IMR-90 (cell line): Measurements from ENCODE around the gene ENHO. TPM values are rescaled to one million over a fixed set of nuclear protein-coding genes. Genes with fewer than 3 reads are reported as not detected.

Experiments used
- ATAC-seq: fragments of 200-7000 bp; cut with Tn5 transposase; 2 replicates; pipeline ENCODE4 v1.9.1; 2020; ENCODE audit warnings: low read depth, mild to moderate bottlenecking, moderate library complexity
- BruUV-seq: library from RNA; stranded (reverse); fragments of 400-500 nt; replicated peaks from 2 replicates; lab custom pipeline; 2021; lab: Mats Ljungman, UMichigan
- CTCF ChIA-PET: fragments of 300-600 bp; formaldehyde crosslinking; extraction: SDS; loops from one replicate; lab custom pipeline; 2021; ENCODE audit warnings: antibody characterized with exemption; lab: Yijun Ruan, JAX
- POLR2A ChIA-PET: fragments of 300-600 bp; sonication (Branson Sonifier 250); formaldehyde crosslinking; loops from one replicate; lab custom pipeline; 2022; ENCODE audit warnings: antibody characterized with exemption; ENCODE audit not compliant: unreplicated experiment; lab: Charles Lee
- DNase-seq: peaks from one replicate; pipeline ENCODE4 v3.0.0; 2013
- H2AFZ ChIP-seq: replicated peaks from 2 replicates; pipeline ENCODE3; 2013; ENCODE audit warnings: low read length, mild to moderate bottlenecking; ENCODE audit not compliant: poor library complexity
- H2AK5ac ChIP-seq: 2 replicates; pipeline ENCODE4 v1.6.1; 2013; ENCODE audit warnings: low read depth, low read length, inconsistent platforms
- H2AK9ac ChIP-seq: replicated peaks from 2 replicates; pipeline ENCODE3; 2013; ENCODE audit warnings: mild to moderate bottlenecking, low read depth, low read length, moderate library complexity; ENCODE audit not compliant: poor library complexity
- H2BK120ac ChIP-seq: 2 replicates; pipeline ENCODE4 v1.6.1; 2013; ENCODE audit warnings: low read depth, low read length, inconsistent platforms
- H2BK15ac ChIP-seq: 3 replicates; pipeline ENCODE4 v1.6.1; 2013; ENCODE audit warnings: low read depth, low read length, inconsistent platforms
- H2BK20ac ChIP-seq: 2 replicates; pipeline ENCODE4 v1.6.1; 2013; ENCODE audit warnings: low read depth, mild to moderate bottlenecking, inconsistent platforms, low read length, moderate library complexity
- H2BK5ac ChIP-seq: 2 replicates; pipeline ENCODE4 v1.6.1; 2013; ENCODE audit warnings: mild to moderate bottlenecking, low read depth, low read length, inconsistent platforms; ENCODE audit not compliant: poor library complexity, severe bottlenecking
- H3K14ac ChIP-seq: replicated peaks from 2 replicates; pipeline ENCODE4 v1.6.1; 2013; ENCODE audit warnings: low read depth, low read length, inconsistent platforms
- H3K18ac ChIP-seq: 2 replicates; pipeline ENCODE4 v1.6.1; 2013; ENCODE audit warnings: low read depth, low read length, control low read depth
- H3K23ac ChIP-seq: 2 replicates; pipeline ENCODE4 v1.6.1; 2013; ENCODE audit warnings: low read depth, low read length, inconsistent platforms
- H3K27ac ChIP-seq: 2 replicates; pipeline ENCODE4 v1.5.1; 2013; ENCODE audit warnings: mild to moderate bottlenecking, control low read depth, low read length; ENCODE audit not compliant: insufficient read depth
- H3K27me3 ChIP-seq: 2 replicates; pipeline ENCODE4 v1.6.1; 2013; ENCODE audit warnings: low read length; ENCODE audit not compliant: control insufficient read depth, insufficient read depth
- H3K36me3 ChIP-seq: 2 replicates; pipeline ENCODE4 v1.6.1; 2013; ENCODE audit warnings: low read length, mixed read lengths; ENCODE audit not compliant: control insufficient read depth, insufficient read depth
- H3K4ac ChIP-seq: 2 replicates; pipeline ENCODE4 v1.6.1; 2013; ENCODE audit warnings: low read depth, low read length, inconsistent platforms
- H3K4me1 ChIP-seq: 2 replicates; pipeline ENCODE4 v1.6.1; 2013; ENCODE audit warnings: low read length, mixed read lengths; ENCODE audit not compliant: control insufficient read depth, insufficient read depth
- H3K4me2 ChIP-seq: 2 replicates; pipeline ENCODE4 v1.6.1; 2013; ENCODE audit warnings: low read depth, mild to moderate bottlenecking, control low read depth, low read length, moderate library complexity
- H3K4me3 ChIP-seq: 2 replicates; pipeline ENCODE4 v1.5.1; 2013; ENCODE audit warnings: low read depth, mild to moderate bottlenecking, control low read depth, low read length, moderate library complexity; ENCODE audit not compliant: insufficient read depth
- H3K56ac ChIP-seq: 2 replicates; pipeline ENCODE4 v1.6.1; 2013; ENCODE audit warnings: low read length, inconsistent platforms; ENCODE audit not compliant: insufficient read depth; ENCODE audit errors: extremely low read depth
- H3K79me1 ChIP-seq, 2 experiments: 2 replicates each; pipeline ENCODE4 v1.6.1; 2013; ENCODE audit warnings: low read length in 2 of 2, inconsistent platforms in 1 of 2, low read depth in 1 of 2
- H3K9ac ChIP-seq: 2 replicates; pipeline ENCODE4 v1.6.1; 2013; ENCODE audit warnings: low read depth, low read length, control low read depth
- H3K9me1 ChIP-seq: 2 replicates; pipeline ENCODE4 v1.6.1; 2013; ENCODE audit warnings: low read length, inconsistent platforms; ENCODE audit not compliant: insufficient read depth
- H3K9me3 ChIP-seq: 2 replicates; pipeline ENCODE4 v1.6.1; 2013; ENCODE audit warnings: low read length; ENCODE audit not compliant: control insufficient read depth, insufficient read depth
- H4K20me1 ChIP-seq: 2 replicates; pipeline ENCODE4 v1.6.1; 2013; ENCODE audit warnings: low read length, inconsistent platforms; ENCODE audit not compliant: insufficient read depth
- H4K5ac ChIP-seq: 2 replicates; pipeline ENCODE4 v1.6.1; 2013; ENCODE audit warnings: mild to moderate bottlenecking, low read depth, low read length, control low read depth
- H4K8ac ChIP-seq, 2 experiments: 2 replicates each; pipeline ENCODE4 v1.6.1; 2013; ENCODE audit warnings: low read depth in 2 of 2, low read length in 2 of 2, control low read depth in 1 of 2, inconsistent platforms in 1 of 2
- H4K91ac ChIP-seq: 2 replicates; pipeline ENCODE4 v1.6.1; 2013; ENCODE audit warnings: low read depth, low read length, inconsistent platforms; ENCODE audit not compliant: insufficient read depth
- BHLHE40 ChIP-seq: fragments of 150-350 bp; IDR thresholded peaks from 2 replicates; pipeline ENCODE4 v1.6.1; 2016; ENCODE audit warnings: mild to moderate bottlenecking, low read depth, low read length
- CEBPB ChIP-seq: IDR thresholded peaks from 2 replicates; pipeline ENCODE4 v1.6.1; 2012; ENCODE audit warnings: low read depth, low read length, improper control_type of control experiment
- CHD1 ChIP-seq: IDR thresholded peaks from 2 replicates; pipeline ENCODE4 v1.6.1; 2012; ENCODE audit warnings: low read depth, low read length, improper control_type of control experiment
- CTCF ChIP-seq: conservative IDR thresholded peaks from 2 replicates; pipeline ENCODE4 v1.5.1; 2012; ENCODE audit warnings: mild to moderate bottlenecking, low read depth, low read length, improper control_type of control experiment
- ELK1 ChIP-seq: fragments of 150-350 bp; IDR thresholded peaks from 2 replicates; pipeline ENCODE4 v1.6.1; 2016; ENCODE audit warnings: low read depth, mild to moderate bottlenecking, low read length, moderate library complexity, borderline replicate concordance
- FOS ChIP-seq: fragments of 150-350 bp; IDR thresholded peaks from 2 replicates; pipeline ENCODE4 v1.6.1; 2016; ENCODE audit warnings: low read depth, low read length
- MAFK ChIP-seq: IDR thresholded peaks from 2 replicates; pipeline ENCODE4 v1.6.1; 2012; ENCODE audit warnings: low read depth, low read length, improper control_type of control experiment
- MAZ ChIP-seq: IDR thresholded peaks from 2 replicates; pipeline ENCODE4 v1.6.1; 2012; ENCODE audit warnings: low read depth, mild to moderate bottlenecking, low read length, improper control_type of control experiment, moderate library complexity, borderline replicate concordance
- MXI1 ChIP-seq: IDR thresholded peaks from 2 replicates; pipeline ENCODE4 v1.6.1; 2012; ENCODE audit warnings: low read depth, mild to moderate bottlenecking, low read length, moderate library complexity, borderline replicate concordance
- NFE2L2 ChIP-seq: fragments of 150-350 bp; IDR thresholded peaks from 2 replicates; pipeline ENCODE4 v1.6.1; 2016; ENCODE audit warnings: low read depth, mild to moderate bottlenecking, low read length
- POLR2A ChIP-seq: IDR thresholded peaks from 2 replicates; pipeline ENCODE4 v1.6.1; 2012; ENCODE audit warnings: mild to moderate bottlenecking, low read depth, low read length
- RAD21 ChIP-seq: IDR thresholded peaks from 2 replicates; pipeline ENCODE4 v1.6.1; 2012; ENCODE audit warnings: low read length, improper control_type of control experiment
- RCOR1 ChIP-seq: IDR thresholded peaks from 2 replicates; pipeline ENCODE4 v1.6.1; 2012; ENCODE audit warnings: mild to moderate bottlenecking, low read length, improper control_type of control experiment; ENCODE audit not compliant: insufficient replicate concordance
- RFX5 ChIP-seq: IDR thresholded peaks from 2 replicates; pipeline ENCODE4 v1.8.0; 2012; ENCODE audit warnings: low read depth, mild to moderate bottlenecking, low read length, moderate library complexity
- SMC3 ChIP-seq: fragments of 150-350 bp; IDR thresholded peaks from 2 replicates; pipeline ENCODE4 v1.6.1; 2016; ENCODE audit warnings: low read depth, mild to moderate bottlenecking, antibody characterized with exemption, low read length, moderate library complexity
- WGBS, 2 experiments: methylation state at CpG; one replicate each; pipeline versions ENCODE4 v1.1.5 to v1.1.7; 2013; ENCODE audit warnings: missing lambda C conversion rate in 2 of 2; ENCODE audit not compliant: insufficient read length in 1 of 2; ENCODE audit errors: extremely low coverage in 2 of 2; 5-methylcytosine and 5-hydroxymethylcytosine counted together
- dilution Hi-C: fragments of 300-500 bp; cut with HindIII; formaldehyde crosslinking; loops from one replicate; pipeline ENCODE4 v1.14.3; 2018; ENCODE audit warnings: low sequenced_read_pairs; ENCODE audit not compliant: unreplicated experiment
- in situ Hi-C: fragments of 300-500 bp; cut with MboI; formaldehyde crosslinking; loops from 3 replicates; pipeline ENCODE4 v1.14.3; 2019; ENCODE audit warnings: low sequenced_read_pairs, inconsistent platforms, mixed read lengths
- intact Hi-C: fragments of 100-400 bp; cut with micrococcal nuclease; formaldehyde crosslinking; loops from 2 replicates; pipeline ENCODE4 v1.10.0; 2022
- polyA plus RNA-seq, 3 experiments: library from polyadenylated mRNA; depleted of rRNA; stranded (reverse); fragments of >200 nt; gene quantifications; 2 replicates each; pipeline ENCODE4 v1.2.3, GENCODE V29; 2012; ENCODE audit warnings: low replicate concordance in 1 of 3
- total RNA-seq: library from RNA; depleted of rRNA; stranded (reverse); fragments of >200 nt; gene quantifications from 2 replicates; pipeline ENCODE4 v1.2.3, GENCODE V29; 2012
- TF ChIP-seq, protein P1 (sequence below): fragments of 150-350 bp; IDR thresholded peaks from 2 replicates; pipeline ENCODE4 v1.6.1; 2017; ENCODE audit warnings: mild to moderate bottlenecking, antibody characterized with exemption, low read length, low read depth

ENHO gene
- total and polyA plus RNA-seq, 2 of the 4 experiments (the other 2 are of a cell fraction), result not detected

- no peak overlapping the region for H4K91ac ChIP-seq
- H3K9ac ChIP-seq, result no peak overlapping the region
- H3K27ac ChIP-seq, result no peak overlapping the region
- DNase-seq (no peak), ATAC-seq (no peak)
- H4K5ac ChIP-seq, result no peak overlapping the region
- H2BK5ac ChIP-seq, result no peak overlapping the region
- no peak overlapping the region for H4K8ac ChIP-seq
- no CpG with 5 or more reads among the region's 12 CpGs for WGBS, 2 experiments
- no peaks in the 10 kb centered on the region for H3K36me3 ChIP-seq
- H2AK9ac ChIP-seq, result no peak overlapping the region
- H2BK15ac ChIP-seq, result no peak overlapping the region
- no peaks in the 10 kb centered on the region for H4K20me1 ChIP-seq
- H3K79me1 ChIP-seq, result no peaks in the 10 kb centered on the region
- H3K14ac ChIP-seq, result no peak overlapping the region
- TF ChIP-seq NFE2L2, result no peak
- TF ChIP-seq MXI1, result no peak
- no peak for TF ChIP-seq FOS
- TF ChIP-seq CTCF, result no peak
- TF ChIP-seq RFX5, result no peak
- TF ChIP-seq, protein P1, sequence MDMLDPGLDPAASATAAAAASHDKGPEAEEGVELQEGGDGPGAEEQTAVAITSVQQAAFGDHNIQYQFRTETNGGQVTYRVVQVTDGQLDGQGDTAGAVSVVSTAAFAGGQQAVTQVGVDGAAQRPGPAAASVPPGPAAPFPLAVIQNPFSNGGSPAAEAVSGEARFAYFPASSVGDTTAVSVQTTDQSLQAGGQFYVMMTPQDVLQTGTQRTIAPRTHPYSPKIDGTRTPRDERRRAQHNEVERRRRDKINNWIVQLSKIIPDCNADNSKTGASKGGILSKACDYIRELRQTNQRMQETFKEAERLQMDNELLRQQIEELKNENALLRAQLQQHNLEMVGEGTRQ, result no peak
- no peak for TF ChIP-seq ELK1
- TF ChIP-seq RCOR1, result no peak
- TF ChIP-seq SMC3, result no peak
- TF ChIP-seq POLR2A, result no peak
- TF ChIP-seq CEBPB, result no peak
- TF ChIP-seq BHLHE40, result no peak
- no peak for TF ChIP-seq RAD21
- no peak for TF ChIP-seq MAZ
- TF ChIP-seq MAFK, result no peak
- TF ChIP-seq CHD1, result no peak
- intact Hi-C loops (no loop called here), dilution Hi-C loops (no loop called here), in situ Hi-C loops (no loop called here)
- ChIA-PET CTCF (no interaction called here), POLR2A (no interaction called here)
- peak overlapping the region; percentile 43 for H2AFZ ChIP-seq
- H3K4me2 ChIP-seq, result no peak overlapping the region
- no peak overlapping the region for H3K18ac ChIP-seq
- H3K56ac ChIP-seq, result no peak overlapping the region
- no peak overlapping the region for H2BK20ac ChIP-seq
- no peak overlapping the region for H2BK120ac ChIP-seq
- 0 out of 2 replicates have a peak, but pooled peaks cover 3% of the 10 kb centered on the region for H3K9me1 ChIP-seq
- H3K4me3 ChIP-seq, result no peak overlapping the region
- H3K4ac ChIP-seq, result no peak overlapping the region
- no TSS peak for BruUV-seq
- H2AK5ac ChIP-seq, result no peak overlapping the region
- peaks cover 88% of the 10 kb centered on the region for H3K27me3 ChIP-seq
- H3K4me1 ChIP-seq, result no peaks in the 10 kb centered on the region
- H3K23ac ChIP-seq, result no peak overlapping the region
- H3K9me3 ChIP-seq, result no peaks in the 10 kb centered on the region
Measured at GRCh38 chr9:34571481-34571810, 48.7 kb upstream of the ENHO start.
